NCI-H510A (cell line): ENCODE data around the gene CST5.
"Not testable (repeated sequence)": the region's sequence is repeated elsewhere in the genome, so short reads cannot be mapped to it uniquely, and the experiment has no call there.

ENCODE experiments used
- DNase-seq: peaks from one replicate; lab custom pipeline; 2025; lab: John Stamatoyannopoulos, UW

Gene CST5

DNA sequence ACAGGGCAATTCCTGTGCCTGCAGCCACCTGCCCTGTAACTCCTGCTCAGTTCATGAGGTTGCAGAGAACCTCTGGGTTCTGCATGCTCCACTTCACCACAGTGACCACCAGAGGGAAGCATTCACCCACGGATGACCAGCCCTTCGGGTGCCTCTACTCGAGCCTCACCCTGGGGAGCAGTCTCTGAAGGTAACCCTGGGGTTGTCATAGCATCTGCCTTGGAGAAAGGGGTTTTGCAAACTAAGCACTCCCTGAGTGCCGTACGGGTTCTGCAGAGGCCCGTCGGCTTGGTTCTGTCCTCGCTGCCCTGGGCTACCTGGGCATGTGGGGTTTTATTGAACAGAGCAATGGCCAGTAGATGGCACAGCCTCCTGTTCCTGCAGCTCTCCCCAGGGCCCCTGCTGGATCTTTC, 10.2 kb upstream of the CST5 start:
- peak; percentile 8 for DNase-seq

DNA sequence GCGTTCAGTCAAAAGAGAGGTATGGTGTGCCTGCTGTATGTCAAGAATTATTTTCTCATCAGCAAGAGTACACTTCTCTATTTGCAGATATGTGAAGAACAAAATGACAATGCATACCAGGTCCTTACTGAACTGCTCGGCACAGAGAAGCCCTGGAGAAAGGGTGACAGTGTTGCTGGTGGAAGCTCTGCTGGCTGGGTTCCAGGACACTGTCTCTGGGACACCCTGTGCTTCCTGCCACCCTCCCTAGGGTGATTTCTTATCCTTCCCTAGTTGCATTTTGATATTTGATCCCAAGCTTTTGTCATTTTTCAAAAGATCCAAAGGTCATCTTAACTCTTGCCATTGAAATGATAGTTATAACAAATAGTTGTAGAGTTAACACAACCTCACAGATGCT, 8.3 kb upstream of the CST5 start:
- DNase-seq = no peak

DNA sequence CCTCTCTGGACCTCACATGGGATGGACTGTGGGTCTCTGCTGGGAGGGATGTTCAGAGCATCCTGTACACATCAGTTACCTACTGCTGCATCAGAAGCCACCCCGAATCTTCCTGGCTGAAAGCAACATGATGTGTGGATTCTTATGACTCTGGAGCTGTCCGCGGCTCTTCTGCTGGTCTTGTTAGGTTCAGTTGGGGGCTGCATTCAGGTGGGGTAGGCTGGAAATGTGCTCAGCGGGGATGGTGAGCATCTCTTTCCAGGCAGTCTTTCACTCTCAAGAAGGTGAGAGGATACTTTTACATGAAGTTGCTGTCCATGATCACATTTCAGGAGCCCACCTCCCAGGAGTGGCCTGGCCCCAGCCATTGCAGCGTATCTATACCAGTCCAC, 5.2 kb upstream of the CST5 start:
- no peak for DNase-seq

GRCh38 chr20:23884136-23884770, 4.7 kb upstream of the CST5 start:
- DNase-seq = no peak

GRCh38 chr20:23881371-23881770, 1.8 kb upstream of the CST5 start:
- DNase-seq = no peak

- no peak for DNase-seq
Measured at GRCh38 chr20:23880417-23880816, 869 bp upstream of the CST5 start.

DNA sequence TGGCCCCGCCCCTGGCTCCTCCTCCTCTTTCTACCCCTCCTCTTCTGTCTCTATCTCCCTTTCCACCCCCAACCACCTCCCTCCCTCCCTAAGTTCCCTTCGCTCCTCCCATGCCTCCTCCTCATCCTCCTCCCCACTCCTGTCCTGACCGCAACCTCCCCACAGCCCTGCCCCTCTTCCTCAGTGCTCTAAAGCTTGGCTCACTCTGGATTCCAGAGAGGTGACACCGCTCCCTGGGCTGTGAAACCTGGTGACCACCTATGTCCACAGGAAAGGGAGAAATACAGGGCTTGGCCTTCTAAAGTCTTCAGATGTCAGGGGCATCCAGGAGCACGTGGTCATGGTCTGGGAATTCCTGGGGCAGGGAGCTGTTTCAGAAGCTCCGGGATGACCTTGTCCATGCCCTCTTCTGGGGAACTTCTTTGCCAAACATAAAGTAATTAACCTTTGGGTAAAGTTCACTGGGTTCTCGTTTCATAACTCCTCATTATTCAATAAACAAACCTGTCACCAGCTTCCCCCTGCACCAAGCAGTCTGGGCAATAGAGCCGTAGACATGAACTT, 345 bp upstream of the CST5 start:
- no peak for DNase-seq

DNA sequence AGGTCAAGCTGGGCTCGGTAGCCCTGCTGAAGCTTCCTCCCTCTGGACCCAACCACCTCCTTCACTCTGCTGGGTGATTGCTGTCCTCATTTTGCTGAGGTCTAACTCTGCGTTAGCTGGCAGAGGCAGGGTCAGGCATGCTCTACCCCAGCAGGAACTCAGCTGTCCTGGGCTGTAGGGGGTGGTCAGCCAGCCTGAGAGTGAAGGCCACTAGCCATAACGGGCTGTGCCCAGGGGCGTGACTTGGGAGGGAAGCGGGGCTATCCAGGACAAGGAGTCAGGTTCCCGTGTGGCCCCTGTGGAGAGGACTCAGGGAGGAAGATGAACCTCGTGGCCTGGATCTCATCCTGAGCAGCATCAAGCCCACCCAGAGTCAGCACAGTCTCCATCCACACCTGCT, 761 bp downstream of the CST5 start:
- DNase-seq = no peak

DNA sequence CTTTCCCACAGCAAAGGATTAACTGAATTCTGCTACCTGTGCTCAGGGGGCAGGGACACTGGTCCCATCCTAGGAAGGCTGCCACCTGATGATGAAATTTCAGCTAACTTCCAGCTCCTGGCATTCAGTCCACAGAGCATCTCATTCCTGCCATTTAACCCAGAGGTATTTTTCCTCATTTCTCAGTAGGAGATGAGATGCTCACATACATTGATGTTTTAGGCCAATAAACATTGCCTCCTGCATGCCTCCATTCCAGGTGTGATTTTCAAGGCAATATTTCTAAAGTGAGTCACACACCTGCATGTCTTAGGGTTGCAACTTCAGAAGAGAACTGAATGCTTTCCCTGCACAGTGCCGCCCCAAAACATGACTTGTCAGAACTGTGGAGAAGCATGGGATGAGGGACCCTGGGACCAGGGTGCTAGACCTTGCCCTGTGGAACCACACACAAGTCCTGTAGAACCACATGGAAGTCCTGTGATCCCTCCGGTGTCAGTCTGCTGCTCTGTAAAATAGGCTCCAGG, 1.5 kb downstream of the CST5 start:
- not testable (repeated sequence) for DNase-seq

- DNase-seq = no peak
Measured at GRCh38 chr20:23877524-23877923, 2.0 kb downstream of the CST5 start.

- DNase-seq = no peak
Measured at GRCh38 chr20:23875606-23876237, 3.8 kb downstream of the CST5 start.

DNA sequence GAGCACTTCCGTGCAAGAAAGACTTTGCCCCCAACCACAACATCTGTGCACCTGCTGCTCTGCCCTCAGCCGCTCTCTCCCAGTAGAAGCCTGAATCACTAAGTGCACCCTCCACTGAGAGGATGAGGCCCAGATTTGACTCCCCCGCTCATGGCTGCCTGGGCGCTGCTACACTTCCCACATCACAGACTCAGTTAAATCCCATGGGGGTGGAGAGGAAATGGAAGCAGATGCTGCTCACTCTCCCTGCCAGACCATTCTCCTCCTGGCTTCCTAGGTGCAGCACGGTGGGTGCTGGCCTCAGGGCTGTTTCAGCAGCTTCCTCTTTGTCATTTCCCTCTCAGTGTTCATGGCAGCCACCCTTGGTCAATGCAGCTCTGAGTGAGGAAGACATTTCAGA, 4.8 kb downstream of the CST5 start:
- DNase-seq = no peak

DNA sequence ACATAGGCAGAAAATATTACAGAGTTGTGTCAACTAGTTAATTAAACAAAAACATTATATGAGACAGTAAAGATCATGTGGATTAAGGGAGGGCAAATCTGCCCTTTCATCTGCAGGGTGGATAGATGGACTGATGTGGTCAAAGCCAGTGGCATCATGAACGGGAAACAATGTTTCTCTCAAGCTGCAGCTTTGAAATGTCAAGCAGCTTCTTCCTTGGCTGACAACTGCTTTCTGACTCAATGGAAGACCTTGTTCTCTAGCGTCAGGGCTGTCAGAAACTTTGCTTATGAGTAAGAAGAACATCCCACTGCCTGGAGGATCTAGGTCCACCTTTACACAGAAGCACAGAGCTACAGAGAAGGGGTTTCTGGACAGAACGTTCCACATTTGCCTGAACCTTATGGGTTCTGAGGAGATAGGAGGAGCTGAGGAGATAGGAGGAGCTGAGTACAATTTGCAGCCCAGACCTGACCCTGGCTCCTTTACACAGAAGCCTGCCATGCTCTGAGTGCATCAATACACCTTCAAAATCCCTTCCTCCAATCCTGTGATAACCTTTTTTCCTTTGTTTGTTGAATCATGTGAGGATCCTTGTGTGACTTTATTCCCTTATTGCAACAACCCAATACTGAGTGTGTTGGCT, 6.1 kb downstream of the CST5 start:
- DNase-seq = no peak

GRCh38 chr20:23872065-23872464, 7.5 kb downstream of the CST5 start:
- DNase-seq = no peak

DNA sequence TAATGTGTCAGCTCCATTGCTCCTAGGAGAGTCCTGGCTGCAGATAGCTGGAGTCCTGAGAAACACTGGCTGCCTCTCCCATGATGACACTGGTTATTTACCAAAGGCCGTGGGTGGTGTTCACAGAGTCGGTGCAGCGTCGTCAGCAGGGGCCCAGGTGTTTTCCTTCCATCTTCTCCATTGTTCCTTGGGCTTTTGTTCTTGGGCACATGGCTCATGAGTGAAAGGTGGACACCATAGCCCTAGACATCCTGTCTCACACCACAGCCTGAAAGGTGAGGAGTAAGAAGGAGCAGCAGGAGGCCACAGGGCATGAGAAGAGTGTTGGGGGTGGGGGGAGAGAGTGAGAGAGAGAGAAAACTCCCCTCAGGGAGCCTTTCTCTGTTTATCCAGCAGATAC, 9.1 kb downstream of the CST5 start:
- DNase-seq = no peak

DNA sequence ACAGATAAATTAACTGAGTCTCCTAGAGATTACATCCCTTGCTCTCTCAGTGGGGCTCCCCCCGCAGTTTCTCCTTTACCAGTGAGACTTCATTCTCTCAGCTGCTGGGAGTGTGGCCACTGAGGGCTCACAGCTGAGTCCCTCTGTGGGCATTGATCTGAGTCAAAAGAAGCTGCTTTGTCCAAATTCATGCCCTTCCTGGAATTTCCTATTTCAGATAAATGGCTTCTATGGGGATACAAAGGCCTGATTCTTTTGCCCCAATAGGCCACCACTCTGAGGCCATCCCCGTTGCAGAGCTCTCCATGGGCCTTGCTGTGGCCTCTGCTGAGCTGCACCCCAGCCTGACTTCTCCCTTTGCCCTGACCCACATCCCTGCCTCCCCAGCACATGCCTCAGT, 10.0 kb downstream of the CST5 start:
- no peak for DNase-seq

DNA sequence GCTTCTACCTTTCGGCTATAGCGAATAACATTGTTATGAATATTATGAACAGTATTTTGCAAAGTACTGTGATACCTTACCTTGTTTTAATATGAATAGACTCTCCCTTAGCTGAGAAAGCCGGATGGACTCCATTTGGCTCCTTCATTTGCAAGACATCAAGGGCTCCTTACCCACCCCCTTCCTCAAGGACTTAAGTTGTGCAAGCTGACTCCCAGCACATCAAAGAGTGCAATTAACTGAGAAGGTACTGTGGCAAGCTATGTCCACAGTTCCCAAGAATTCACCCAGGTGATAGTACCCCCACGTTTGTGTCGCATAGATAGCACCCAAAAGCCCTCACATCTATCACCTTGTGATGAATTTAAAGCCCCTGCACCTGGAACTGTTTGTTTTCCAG, 11.2 kb downstream of the CST5 start:
- DNase-seq = no peak

DNA sequence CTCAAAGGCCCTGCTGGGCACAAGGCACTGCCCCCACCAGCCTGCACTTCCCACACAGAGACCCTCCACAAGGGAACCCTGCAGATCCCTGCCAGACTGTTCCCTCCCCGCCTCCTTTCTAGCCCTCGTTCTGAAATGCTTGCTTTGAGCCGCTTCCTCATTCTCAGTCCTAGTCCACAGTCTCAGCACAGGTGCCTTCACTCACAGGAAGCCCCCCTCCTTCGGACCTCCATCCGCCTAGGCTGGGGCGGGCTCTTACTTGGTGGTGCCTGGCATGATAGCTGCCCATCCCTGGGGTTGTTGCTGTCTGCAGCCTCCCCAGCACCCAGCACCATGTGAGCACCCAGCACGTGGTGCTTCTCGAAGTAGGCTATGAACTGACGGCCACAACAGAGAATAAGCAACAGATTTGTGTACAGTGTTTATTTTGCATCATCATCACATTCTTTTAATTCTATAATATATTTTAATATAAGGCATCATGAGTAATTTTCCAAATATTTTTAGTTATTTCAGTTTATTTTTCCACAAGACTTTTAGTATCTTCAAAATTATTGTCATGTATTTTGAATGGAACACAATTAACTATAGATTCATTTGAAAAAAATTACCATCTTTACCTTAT, 12.3 kb downstream of the CST5 start:
- no peak for DNase-seq

GRCh38 chr20:23860771-23861170, 18.8 kb downstream of the CST5 start:
- DNase-seq = not testable (repeated sequence)

DNA sequence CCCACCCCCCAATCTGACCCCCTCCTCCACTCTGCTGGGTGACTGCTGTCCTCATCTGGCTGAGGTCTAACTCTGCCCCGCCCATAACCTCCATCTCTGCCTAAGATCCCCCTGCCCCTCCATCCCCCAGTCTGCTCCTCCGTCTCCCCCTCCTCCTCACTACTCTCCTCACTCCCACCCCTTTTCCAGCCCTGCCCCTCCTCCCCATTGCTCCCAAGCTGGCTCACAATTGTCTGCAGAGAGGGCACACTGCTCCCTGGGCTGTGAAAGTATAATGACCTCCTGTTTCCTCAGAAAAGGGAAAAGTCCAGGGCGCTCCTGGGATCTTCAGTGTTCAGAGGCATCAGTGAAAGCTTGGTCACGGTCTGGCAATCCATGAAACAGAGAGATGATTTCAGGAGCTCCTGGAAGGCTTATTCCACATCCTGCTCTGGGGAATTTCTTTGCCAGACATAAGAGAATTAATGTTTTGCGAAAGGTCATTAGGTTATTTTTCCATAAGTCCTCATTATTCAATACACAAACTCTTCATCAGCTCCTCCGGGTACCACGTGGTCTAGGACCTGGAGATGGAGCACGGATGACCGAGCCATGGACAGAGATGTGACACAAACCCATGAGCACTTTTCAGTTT, 21.5 kb downstream of the CST5 start:
- DNase-seq = no peak

DNA sequence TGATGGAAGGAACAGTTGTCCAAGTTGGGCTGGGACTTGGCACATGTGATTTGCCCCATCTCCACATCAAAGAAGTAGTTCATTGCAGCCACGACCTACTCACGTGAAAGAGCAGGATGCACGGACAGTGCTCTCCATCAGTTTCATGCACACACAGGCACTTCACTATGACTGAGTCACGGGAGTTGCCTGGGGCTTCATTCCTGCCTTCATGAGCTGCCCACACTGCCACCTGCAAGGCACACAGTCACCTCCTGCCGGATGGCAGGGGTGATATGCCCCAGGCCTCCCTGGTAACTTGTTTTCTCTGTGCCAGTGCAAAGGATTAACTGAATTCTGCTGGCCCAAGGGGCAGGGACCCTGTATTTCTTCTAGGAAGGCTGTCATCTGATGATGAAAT, 22.8 kb downstream of the CST5 start:
- DNase-seq = no peak

- no peak for DNase-seq
Measured at GRCh38 chr20:23856226-23856625, 23.3 kb downstream of the CST5 start.
